HCT116 (cell line): ENCODE results near the gene PCCA. TPM values are rescaled to one million over a fixed set of nuclear protein-coding genes. Genes with fewer than 3 reads are reported as not detected.

Experiments
- ELF1 ChIP-seq: IDR thresholded peaks from 2 replicates; pipeline ENCODE4 v1.6.1; 2012; ENCODE audit warnings: low read depth, borderline replicate concordance
- EZH2 ChIP-seq: fragments of 200-600 bp; sonication (generic); IDR thresholded peaks from 2 replicates; pipeline ENCODE4 v1.6.1; 2017; ENCODE audit warnings: antibody characterized with exemption, mixed run types
- EZH2phosphoT487 ChIP-seq: fragments of 200-600 bp; IDR thresholded peaks from 2 replicates; pipeline ENCODE4 v1.6.1; 2018; ENCODE audit warnings: antibody characterized with exemption, borderline replicate concordance
- JUND ChIP-seq: IDR thresholded peaks from 2 replicates; pipeline ENCODE4 v1.6.1; 2012
- POLR2AphosphoS5 ChIP-seq: IDR thresholded peaks from 2 replicates; pipeline ENCODE4 v1.6.1; 2011; ENCODE audit warnings: mild to moderate bottlenecking, low read depth, low read length, moderate library complexity
- TCF7L2 ChIP-seq: IDR thresholded peaks from 2 replicates; pipeline ENCODE4 v1.7.0; 2011; ENCODE audit warnings: borderline replicate concordance, inconsistent platforms; ENCODE audit not compliant: insufficient read depth, insufficient read length; ENCODE audit errors: extremely low read depth
- ZFX ChIP-seq: fragments of 450-650 bp; IDR thresholded peaks from 2 replicates; pipeline ENCODE4 v1.6.1; 2017
- total RNA-seq: library from RNA; stranded (reverse); gene quantifications from one replicate; pipeline ENCODE4 v1.2.1, GENCODE V29; 2021; ENCODE audit not compliant: unreplicated experiment
- TF ChIP-seq, protein P1 (sequence below): IDR thresholded peaks from 2 replicates; pipeline ENCODE4 v1.6.1; 2011; ENCODE audit warnings: mild to moderate bottlenecking, low read length, moderate library complexity; ENCODE audit not compliant: insufficient replicate concordance; ENCODE audit errors: extremely low read depth
- TF ChIP-seq, protein P2 (sequence below): IDR thresholded peaks from 2 replicates; pipeline ENCODE4 v1.6.1; 2012; ENCODE audit warnings: low read depth
- TF ChIP-seq, protein P3 (sequence below): IDR thresholded peaks from 2 replicates; pipeline ENCODE4 v1.6.1; 2012

The PCCA gene
- total RNA-seq, 1 experiment from 2014 or later: 23.0 TPM

GRCh38 chr13:100480676-100481075, 391.8 kb downstream of the PCCA start (continued):
- TF ChIP-seq, protein P1, sequence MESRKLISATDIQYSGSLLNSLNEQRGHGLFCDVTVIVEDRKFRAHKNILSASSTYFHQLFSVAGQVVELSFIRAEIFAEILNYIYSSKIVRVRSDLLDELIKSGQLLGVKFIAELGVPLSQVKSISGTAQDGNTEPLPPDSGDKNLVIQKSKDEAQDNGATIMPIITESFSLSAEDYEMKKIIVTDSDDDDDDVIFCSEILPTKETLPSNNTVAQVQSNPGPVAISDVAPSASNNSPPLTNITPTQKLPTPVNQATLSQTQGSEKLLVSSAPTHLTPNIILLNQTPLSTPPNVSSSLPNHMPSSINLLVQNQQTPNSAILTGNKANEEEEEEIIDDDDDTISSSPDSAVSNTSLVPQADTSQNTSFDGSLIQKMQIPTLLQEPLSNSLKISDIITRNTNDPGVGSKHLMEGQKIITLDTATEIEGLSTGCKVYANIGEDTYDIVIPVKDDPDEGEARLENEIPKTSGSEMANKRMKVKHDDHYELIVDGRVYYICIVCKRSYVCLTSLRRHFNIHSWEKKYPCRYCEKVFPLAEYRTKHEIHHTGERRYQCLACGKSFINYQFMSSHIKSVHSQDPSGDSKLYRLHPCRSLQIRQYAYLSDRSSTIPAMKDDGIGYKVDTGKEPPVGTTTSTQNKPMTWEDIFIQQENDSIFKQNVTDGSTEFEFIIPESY: no peak
- no peak for TF ChIP-seq ZFX
- TF ChIP-seq, protein P2, sequence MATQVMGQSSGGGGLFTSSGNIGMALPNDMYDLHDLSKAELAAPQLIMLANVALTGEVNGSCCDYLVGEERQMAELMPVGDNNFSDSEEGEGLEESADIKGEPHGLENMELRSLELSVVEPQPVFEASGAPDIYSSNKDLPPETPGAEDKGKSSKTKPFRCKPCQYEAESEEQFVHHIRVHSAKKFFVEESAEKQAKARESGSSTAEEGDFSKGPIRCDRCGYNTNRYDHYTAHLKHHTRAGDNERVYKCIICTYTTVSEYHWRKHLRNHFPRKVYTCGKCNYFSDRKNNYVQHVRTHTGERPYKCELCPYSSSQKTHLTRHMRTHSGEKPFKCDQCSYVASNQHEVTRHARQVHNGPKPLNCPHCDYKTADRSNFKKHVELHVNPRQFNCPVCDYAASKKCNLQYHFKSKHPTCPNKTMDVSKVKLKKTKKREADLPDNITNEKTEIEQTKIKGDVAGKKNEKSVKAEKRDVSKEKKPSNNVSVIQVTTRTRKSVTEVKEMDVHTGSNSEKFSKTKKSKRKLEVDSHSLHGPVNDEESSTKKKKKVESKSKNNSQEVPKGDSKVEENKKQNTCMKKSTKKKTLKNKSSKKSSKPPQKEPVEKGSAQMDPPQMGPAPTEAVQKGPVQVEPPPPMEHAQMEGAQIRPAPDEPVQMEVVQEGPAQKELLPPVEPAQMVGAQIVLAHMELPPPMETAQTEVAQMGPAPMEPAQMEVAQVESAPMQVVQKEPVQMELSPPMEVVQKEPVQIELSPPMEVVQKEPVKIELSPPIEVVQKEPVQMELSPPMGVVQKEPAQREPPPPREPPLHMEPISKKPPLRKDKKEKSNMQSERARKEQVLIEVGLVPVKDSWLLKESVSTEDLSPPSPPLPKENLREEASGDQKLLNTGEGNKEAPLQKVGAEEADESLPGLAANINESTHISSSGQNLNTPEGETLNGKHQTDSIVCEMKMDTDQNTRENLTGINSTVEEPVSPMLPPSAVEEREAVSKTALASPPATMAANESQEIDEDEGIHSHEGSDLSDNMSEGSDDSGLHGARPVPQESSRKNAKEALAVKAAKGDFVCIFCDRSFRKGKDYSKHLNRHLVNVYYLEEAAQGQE: no peak
- TF ChIP-seq ELF1: no peak
- TF ChIP-seq TCF7L2: no peak
- no peak for TF ChIP-seq JUND
- TF ChIP-seq POLR2AphosphoS5: no peak
- TF ChIP-seq EZH2phosphoT487: no peak
- TF ChIP-seq, protein P3, sequence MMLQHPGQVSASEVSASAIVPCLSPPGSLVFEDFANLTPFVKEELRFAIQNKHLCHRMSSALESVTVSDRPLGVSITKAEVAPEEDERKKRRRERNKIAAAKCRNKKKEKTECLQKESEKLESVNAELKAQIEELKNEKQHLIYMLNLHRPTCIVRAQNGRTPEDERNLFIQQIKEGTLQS: no peak
- TF ChIP-seq EZH2: no peak
